D721Med (cell line): ENCODE results near the gene AVPR2.

Experiments used
- DNase-seq: peaks from one replicate; pipeline ENCODE4 v3.0.0; 2011; ENCODE audit warnings: low spot score; ENCODE audit not compliant: insufficient read length
- FAIRE-seq: peaks from 2 replicates; lab custom pipeline; 2011; peaks lifted over from hg19 to GRCh38; lab: Jason Lieb, UNC
- TF ChIP-seq, protein P1 (sequence below): IDR thresholded peaks from 2 replicates; pipeline ENCODE4 v1.5.1; 2012; ENCODE audit warnings: mild to moderate bottlenecking, control low read depth; ENCODE audit not compliant: insufficient read depth; ENCODE audit errors: missing control alignments

Gene AVPR2

DNA sequence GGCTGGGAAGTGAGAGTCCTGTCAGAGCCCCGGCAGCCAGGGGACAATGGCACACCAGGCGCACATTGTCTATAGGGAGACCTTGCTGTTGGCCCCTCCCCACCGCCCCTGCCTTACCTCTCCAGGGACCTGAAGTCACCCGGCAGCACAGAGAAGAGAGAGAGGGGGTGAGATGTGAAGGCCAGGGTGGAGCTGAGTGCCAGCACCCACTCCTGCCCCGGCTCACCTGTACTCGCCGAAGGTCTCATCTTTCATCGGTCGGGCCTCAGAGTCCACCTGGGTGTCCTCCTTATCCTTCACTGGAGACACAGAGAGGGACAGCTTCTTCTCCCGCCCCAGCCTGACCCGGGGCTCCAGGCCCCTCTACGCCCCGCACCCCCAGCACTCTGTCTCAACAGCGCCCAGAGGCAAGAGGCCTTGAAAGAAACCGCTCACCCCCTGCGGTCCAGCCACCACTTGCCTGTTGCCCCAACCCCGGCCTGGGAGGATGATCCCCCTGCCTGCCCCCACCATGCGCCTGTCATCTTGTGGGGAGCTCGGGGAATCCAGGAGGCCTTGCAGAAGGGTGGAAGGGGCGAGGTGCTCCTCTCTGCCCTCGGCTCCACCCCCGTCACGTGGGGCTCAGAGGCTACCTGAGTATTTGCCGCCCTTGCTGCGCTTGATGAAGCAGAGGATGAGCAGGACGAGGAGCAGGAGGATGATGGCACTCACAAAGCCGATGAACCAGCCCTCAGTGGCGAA is 41.1 kb upstream of the AVPR2 start:
- no peak for DNase-seq
- FAIRE-seq, result no peak
- TF ChIP-seq, protein P1, sequence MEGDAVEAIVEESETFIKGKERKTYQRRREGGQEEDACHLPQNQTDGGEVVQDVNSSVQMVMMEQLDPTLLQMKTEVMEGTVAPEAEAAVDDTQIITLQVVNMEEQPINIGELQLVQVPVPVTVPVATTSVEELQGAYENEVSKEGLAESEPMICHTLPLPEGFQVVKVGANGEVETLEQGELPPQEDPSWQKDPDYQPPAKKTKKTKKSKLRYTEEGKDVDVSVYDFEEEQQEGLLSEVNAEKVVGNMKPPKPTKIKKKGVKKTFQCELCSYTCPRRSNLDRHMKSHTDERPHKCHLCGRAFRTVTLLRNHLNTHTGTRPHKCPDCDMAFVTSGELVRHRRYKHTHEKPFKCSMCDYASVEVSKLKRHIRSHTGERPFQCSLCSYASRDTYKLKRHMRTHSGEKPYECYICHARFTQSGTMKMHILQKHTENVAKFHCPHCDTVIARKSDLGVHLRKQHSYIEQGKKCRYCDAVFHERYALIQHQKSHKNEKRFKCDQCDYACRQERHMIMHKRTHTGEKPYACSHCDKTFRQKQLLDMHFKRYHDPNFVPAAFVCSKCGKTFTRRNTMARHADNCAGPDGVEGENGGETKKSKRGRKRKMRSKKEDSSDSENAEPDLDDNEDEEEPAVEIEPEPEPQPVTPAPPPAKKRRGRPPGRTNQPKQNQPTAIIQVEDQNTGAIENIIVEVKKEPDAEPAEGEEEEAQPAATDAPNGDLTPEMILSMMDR, result no peak

DNA sequence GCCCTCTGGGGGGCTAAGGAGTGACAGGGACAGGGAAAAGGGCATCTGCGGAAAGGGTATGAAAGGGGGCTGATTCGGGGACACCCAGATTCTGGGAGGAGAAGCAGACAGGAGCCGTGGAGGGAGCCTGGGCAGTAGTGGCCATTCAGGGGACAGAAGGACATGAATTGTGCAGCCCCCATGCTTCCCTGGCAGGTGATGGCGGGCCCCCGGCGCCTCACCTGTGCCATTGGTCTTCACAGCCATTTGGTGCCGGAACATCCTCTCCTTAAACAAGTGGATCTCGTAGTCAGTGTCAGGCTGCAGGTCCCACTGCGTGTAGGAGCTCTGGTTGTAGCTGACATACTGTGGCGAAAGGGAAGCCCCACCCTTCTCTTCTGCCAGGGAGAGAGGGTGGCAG is 40.4 kb upstream of the AVPR2 start:
- FAIRE-seq, result no peak
- TF ChIP-seq, protein P1, result no peak
- no peak for DNase-seq

DNA sequence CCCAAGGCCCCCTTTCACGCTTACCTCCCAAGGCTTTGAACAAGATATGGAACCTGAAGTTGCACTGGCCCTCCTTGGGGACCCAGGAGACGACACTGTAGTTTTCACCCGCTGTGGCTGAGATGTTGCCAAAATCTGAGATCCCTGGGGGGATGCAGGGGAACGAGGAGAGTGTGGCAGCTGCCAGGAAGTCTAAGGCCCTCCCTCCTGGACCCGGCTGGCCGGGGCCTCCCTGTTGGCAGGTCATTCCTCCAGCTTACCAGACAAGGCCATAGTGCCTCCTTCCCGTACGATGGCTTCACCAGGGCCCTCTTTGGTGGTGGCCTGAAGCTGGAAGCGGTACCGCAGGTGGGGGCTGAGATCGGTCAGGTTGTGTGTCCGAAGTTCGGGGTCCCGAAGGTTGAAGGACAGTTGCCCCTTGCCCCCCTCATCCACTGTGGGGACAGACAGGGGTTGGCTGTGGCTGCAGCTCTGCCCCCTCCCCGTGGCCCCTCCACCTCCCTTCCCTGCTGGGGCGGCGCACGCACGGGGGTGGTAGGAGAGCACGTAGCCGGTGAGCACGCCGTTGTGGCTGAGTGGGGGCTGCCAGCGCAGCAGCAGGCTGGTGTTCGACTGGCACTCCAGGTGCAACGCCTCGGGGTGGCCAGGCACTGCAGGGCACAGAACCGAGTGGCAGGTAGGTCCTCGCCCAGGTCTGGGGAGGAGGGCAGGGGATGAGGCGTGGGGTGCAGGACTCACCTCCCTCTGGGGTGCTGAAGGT is 39.7 kb upstream of the AVPR2 start:
- TF ChIP-seq, protein P1, result no peak
- no peak for FAIRE-seq
- no peak for DNase-seq

DNA sequence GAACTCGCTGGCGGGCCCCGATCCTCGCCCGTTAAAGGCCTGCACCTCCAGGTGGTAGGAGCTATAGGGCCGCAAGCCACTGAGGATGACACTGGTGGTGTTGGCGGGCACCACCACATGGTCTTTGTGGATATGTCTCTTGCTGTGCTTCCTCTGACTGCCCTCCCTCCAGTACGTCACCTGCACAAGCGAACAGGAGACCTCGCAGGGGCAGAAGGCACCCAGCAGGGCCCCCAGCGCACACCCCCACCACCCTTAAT is 39.2 kb upstream of the AVPR2 start:
- no peak for FAIRE-seq

DNA sequence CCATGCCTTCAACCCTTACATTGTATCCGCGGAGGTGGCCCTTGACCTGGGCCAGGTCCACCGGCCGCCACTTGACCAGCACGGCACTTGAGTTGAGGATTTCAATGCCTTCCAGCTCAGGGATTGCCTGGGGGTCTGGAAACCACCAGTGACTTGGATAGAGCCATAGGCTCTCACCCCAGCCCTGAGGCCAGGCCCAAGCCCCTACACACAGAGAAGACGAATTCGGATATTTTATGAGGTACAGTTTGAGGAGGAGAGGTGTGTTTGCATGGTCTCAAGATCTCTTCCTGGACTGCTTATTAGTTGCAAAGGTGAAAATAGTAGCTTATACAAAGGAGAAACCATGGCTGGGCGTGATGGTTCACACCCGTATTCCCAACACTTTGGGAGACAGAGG is 38.8 kb upstream of the AVPR2 start:
- no peak for DNase-seq
- FAIRE-seq, result no peak
- TF ChIP-seq, protein P1, result no peak

More for the DNA sequence above, 39.2 kb upstream of the AVPR2 start:
- no peak for DNase-seq
- TF ChIP-seq, protein P1, result no peak

DNA sequence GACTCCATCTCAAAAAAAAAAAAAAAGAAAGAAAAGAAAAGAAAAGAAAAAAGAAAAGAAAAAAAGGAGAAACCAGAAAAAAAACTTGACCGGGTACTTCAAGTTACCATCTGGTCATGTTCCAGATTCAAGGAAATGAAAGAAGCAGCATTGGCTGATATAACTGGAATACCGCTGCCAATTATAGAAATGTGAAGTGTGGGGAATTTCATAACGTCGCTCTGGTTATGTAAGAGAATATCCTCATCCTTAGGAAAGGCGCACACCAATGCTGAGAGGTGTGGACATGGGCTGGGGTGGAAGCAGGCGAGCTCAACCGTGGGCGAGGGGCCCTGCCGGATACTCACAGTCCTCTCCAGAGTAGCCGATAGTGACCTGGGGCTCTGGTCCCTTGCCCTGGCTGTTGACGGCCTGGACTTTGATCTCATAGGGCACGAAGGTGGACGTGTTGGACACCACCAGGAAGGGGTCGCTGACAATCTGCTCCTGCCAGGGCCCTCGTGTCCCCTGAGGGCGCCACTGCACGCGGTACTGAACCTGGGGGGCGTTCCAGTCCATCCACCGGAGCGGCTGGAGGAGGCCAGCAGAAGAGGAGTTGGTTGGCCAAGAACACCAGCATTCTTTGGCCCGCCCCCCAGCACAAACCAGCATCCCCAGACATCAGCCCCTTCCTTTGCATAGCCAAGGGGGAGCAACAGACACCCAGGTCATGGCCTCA is 38.0 kb upstream of the AVPR2 start:
- no peak for DNase-seq
- TF ChIP-seq, protein P1, result no peak
- FAIRE-seq, result no peak

DNA sequence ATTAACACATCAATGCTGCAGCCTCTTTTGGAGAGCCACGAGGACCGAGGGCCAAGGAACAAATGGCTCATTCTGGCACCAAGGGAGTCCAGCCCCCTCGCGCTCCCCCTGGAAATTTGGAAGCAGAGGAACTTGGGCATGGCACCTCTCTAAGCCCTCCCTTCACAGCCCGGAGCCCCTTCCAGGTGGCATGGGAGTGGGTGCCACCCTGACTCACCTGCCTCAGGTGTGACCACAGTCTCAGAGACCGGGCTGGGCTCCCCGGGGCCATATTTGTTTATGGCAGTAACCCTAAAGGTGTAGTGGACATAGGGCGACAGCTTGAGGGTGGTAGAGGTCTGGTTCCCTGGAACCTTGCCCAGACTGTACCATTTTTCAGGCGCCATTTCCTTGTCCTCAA is 37.3 kb upstream of the AVPR2 start:
- FAIRE-seq (no peak), DNase-seq (no peak)
- TF ChIP-seq, protein P1, result no peak
